Measurements from ENCODE around the gene VAMP8. TPM values are rescaled to one million over a fixed set of nuclear protein-coding genes. Genes with fewer than 3 reads are reported as not detected.
A peak's percentile ranks its signal among the peaks of the same experiment; 100 is the strongest.
"Not testable (repeated sequence)": the region's sequence is repeated elsewhere in the genome, so short reads cannot be mapped to it uniquely, and the experiment has no call there.

The VAMP8 gene
- total RNA-seq, 6 experiments from 2014 or later = 0.31 to 0.46 (median 0.35) TPM; not detected in 2

- H3K27me3 Mint-ChIP-seq (ENCODE audit: insufficient read depth) = peaks cover 13% of the 10 kb centered on the region
- H3K4me1 Mint-ChIP-seq (ENCODE audit: low read depth) = peaks cover 78% of the 10 kb centered on the region
- peak overlapping the region; percentile 11; the same call in 1 of the 2 replicates for H3K4me3 Mint-ChIP-seq
- peak overlapping the region; percentile 60 for H3K27ac Mint-ChIP-seq
- not testable (repeated sequence) for DNase-seq, H3K9me3 Mint-ChIP-seq
- TF ChIP-seq CTCF (IDR thresholded peaks at IDR 0.05) = peak; percentile 18; the same call in 1 of the 2 replicates
- H3K36me3 Mint-ChIP-seq (ENCODE audit: low read depth) = peaks cover 61% of the 10 kb centered on the region
These were observed 33.1 kb upstream of the VAMP8 start for GRCh38 chr2:85544254-85544691.

DNA sequence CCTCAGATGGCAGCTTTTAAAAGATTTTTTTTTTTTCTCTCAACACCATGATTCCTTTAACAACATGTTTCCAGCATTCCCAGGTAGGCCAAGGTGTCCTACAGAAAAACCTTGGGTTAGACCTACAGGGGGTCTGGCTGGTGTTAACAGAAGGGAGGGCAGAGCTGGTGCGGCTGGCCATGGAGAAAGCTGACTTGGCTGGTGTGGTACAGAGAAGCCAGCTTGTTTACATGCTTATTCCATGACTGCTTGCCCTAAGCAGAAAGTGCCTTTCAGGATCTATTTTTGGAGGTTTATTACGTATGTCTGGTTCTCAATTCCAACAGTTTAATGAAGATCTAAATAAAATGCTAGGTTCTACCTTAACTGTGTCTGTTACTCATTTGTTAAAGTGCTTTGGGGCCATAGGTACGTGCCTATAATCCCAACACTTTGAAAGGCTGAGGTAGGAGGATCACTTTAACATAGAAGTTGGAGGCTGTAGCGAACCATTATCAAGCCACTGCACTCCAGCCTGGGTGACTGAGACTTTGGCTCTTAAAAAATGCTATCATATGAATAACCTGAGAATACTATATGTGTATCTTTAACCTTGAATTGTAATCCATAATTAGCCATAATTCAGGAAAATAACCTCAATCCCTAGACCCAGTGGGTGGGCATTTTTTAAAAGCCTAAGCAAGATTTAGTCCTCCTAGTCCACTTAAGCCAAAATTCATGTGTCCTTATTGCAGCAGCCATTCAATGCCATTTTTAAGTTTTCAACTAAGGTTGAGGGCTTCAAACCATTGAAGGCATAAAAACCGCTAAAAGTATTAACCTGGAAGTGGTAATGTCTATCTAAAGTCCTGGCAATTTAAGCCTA lies 32.2 kb upstream of the VAMP8 start:
- not testable (repeated sequence) for H3K27me3 Mint-ChIP-seq (ENCODE audit: insufficient read depth); DNase-seq; H3K9me3 Mint-ChIP-seq; H3K4me3 Mint-ChIP-seq
- H3K4me1 Mint-ChIP-seq (ENCODE audit: low read depth) = peaks cover 87% of the 10 kb centered on the region
- H3K36me3 Mint-ChIP-seq (ENCODE audit: low read depth) = peaks cover 57% of the 10 kb centered on the region
- peak overlapping the region; percentile 60 for H3K27ac Mint-ChIP-seq

GRCh38 chr2:85545780-85546240 lies 31.6 kb upstream of the VAMP8 start:
- no peaks in the 10 kb centered on the region for H3K9me3 Mint-ChIP-seq
- no peak for TF ChIP-seq CTCF (IDR thresholded peaks at IDR 0.05)
- no peak overlapping the region for H3K4me3 Mint-ChIP-seq
- peaks cover 88% of the 10 kb centered on the region for H3K4me1 Mint-ChIP-seq (ENCODE audit: low read depth)
- no peak overlapping the region; the same call in 1 of the 2 replicates for H3K27ac Mint-ChIP-seq
- no peak for DNase-seq
- peaks cover 50% of the 10 kb centered on the region for H3K36me3 Mint-ChIP-seq (ENCODE audit: low read depth)
- H3K27me3 Mint-ChIP-seq (ENCODE audit: insufficient read depth) = peaks cover 7% of the 10 kb centered on the region

- peaks cover 46% of the 10 kb centered on the region for H3K36me3 Mint-ChIP-seq (ENCODE audit: low read depth)
- peaks cover 84% of the 10 kb centered on the region for H3K4me1 Mint-ChIP-seq (ENCODE audit: low read depth)
- no peak for DNase-seq
- no peaks in the 10 kb centered on the region for H3K9me3 Mint-ChIP-seq
- no peak overlapping the region for H3K4me3 Mint-ChIP-seq
- H3K27me3 Mint-ChIP-seq (ENCODE audit: insufficient read depth) = peaks cover 7% of the 10 kb centered on the region
- H3K27ac Mint-ChIP-seq = peak overlapping the region; percentile 64
- no peak for TF ChIP-seq CTCF (IDR thresholded peaks at IDR 0.05)
These were observed 30.1 kb upstream of the VAMP8 start for GRCh38 chr2:85547089-85547858.

DNA sequence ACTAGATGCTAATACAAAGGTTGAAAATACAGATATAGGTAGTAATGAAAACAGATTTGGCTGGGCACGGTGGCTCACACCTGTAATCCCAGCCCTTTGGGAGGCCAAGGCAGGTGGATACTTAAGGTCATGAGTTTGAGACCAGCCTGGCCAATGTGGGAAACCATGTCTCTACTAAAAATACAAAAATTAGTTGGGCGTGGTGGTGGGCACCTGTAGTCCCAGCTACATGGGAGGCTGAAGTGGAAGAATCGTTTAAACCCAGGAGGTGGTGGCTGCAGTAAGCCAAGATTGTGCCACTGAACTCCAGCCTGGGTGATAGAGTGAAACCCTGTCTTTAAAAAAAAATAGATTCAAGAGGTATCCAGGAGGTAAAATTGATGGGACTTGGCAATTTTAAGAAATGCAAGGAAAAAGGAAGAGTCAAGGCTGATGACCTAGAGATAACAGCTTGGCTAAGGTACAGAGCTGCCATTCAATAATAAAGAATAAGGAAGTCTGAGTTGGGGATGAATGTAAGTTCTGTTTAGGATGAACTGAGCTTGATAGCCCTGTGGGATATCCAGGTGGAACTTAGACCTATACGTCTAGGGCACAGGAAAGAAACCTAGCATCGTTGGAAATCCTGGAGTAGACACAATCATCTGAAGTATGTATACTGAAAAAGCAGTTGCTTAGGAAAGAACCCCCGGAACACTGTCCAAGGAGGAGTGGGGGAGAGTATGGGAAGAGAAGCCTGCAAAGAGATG lies 29.4 kb upstream of the VAMP8 start:
- Mint-ChIP-seq H3K27me3 (ENCODE audit: insufficient read depth) (peaks cover 7% of the 10 kb centered on the region), H3K4me1 (ENCODE audit: low read depth) (peaks cover 76% of the 10 kb centered on the region), H3K36me3 (ENCODE audit: low read depth) (peaks cover 38% of the 10 kb centered on the region), H3K27ac (peak overlapping the region; percentile 64), H3K4me3 (no peak overlapping the region), H3K9me3 (no peaks in the 10 kb centered on the region)
- no peak for TF ChIP-seq CTCF (IDR thresholded peaks at IDR 0.05)
- DNase-seq = no peak
